Mucosa of stomach (tissue), 1 donor: Measurements from ENCODE around the gene METTL9.
"Not testable (repeated sequence)": the region's sequence is repeated elsewhere in the genome, so short reads cannot be mapped to it uniquely, and the experiment has no call there.

ENCODE experiments used
- H3K27me3 ChIP-seq: one replicate; pipeline ENCODE4 v1.7.0; 2013; ENCODE audit warnings: mild to moderate bottlenecking, low read length; ENCODE audit not compliant: control insufficient read depth, insufficient read depth
- H3K36me3 ChIP-seq: one replicate; pipeline ENCODE4 v1.7.0; 2013; ENCODE audit warnings: low read length; ENCODE audit not compliant: control insufficient read depth, insufficient read depth
- H3K4me1 ChIP-seq: one replicate; pipeline ENCODE4 v1.7.0; 2013; ENCODE audit warnings: mild to moderate bottlenecking, low read length; ENCODE audit not compliant: control insufficient read depth, insufficient read depth
- H3K4me3 ChIP-seq: one replicate; pipeline ENCODE4 v1.7.0; 2013; ENCODE audit warnings: low read length
- H3K9ac ChIP-seq: one replicate; pipeline ENCODE4 v1.7.0; 2013; ENCODE audit warnings: mild to moderate bottlenecking, low read length, moderate library complexity
- H3K9me3 ChIP-seq: one replicate; pipeline ENCODE4 v1.7.0; 2013; ENCODE audit warnings: mild to moderate bottlenecking, low read length, moderate library complexity; ENCODE audit not compliant: control insufficient read depth
- donor health status: Pancreatic carcinoma.

The METTL9 gene

GRCh38 chr16:21631951-21632575 is 32.7 kb downstream of the METTL9 start:
- H3K4me1 ChIP-seq: peaks cover 20% of the 10 kb centered on the region
- not testable (repeated sequence) for H3K4me3 ChIP-seq, H3K9ac ChIP-seq, H3K9me3 ChIP-seq, H3K36me3 ChIP-seq, H3K27me3 ChIP-seq

GRCh38 chr16:21634216-21634615 is 34.8 kb downstream of the METTL9 start:
- Histone ChIP-seq H3K4me3 (no peak overlapping the region), H3K9ac (no peak overlapping the region), H3K27me3 (no peaks in the 10 kb centered on the region), H3K36me3 (no peaks in the 10 kb centered on the region), H3K4me1 (peaks cover 25% of the 10 kb centered on the region), H3K9me3 (no peaks in the 10 kb centered on the region)

- not testable (repeated sequence) for H3K36me3 ChIP-seq, H3K4me3 ChIP-seq, H3K9ac ChIP-seq, H3K27me3 ChIP-seq, H3K9me3 ChIP-seq
- peaks cover 24% of the 10 kb centered on the region for H3K4me1 ChIP-seq
These were observed 36.3 kb downstream of the METTL9 start for GRCh38 chr16:21635694-21636093.

- H3K27me3 ChIP-seq: no peaks in the 10 kb centered on the region
- no peaks in the 10 kb centered on the region for H3K36me3 ChIP-seq
- no peak overlapping the region for H3K4me3 ChIP-seq
- H3K9me3 ChIP-seq: no peaks in the 10 kb centered on the region
- H3K4me1 ChIP-seq: peaks cover 15% of the 10 kb centered on the region
- H3K9ac ChIP-seq: no peak overlapping the region
These were observed 37.9 kb downstream of the METTL9 start for GRCh38 chr16:21637032-21637968.

- Histone ChIP-seq H3K4me3 (no peak overlapping the region), H3K4me1 (peaks cover 15% of the 10 kb centered on the region), H3K9me3 (no peaks in the 10 kb centered on the region), H3K27me3 (no peaks in the 10 kb centered on the region), H3K36me3 (no peaks in the 10 kb centered on the region), H3K9ac (no peak overlapping the region)
These were observed 39.2 kb downstream of the METTL9 start for GRCh38 chr16:21638573-21638975.

GRCh38 chr16:21639493-21639892 is 40.1 kb downstream of the METTL9 start:
- no peaks in the 10 kb centered on the region for H3K9me3 ChIP-seq
- peaks cover 7% of the 10 kb centered on the region for H3K4me1 ChIP-seq
- H3K4me3 ChIP-seq: no peak overlapping the region
- no peak overlapping the region for H3K9ac ChIP-seq
- no peaks in the 10 kb centered on the region for H3K27me3 ChIP-seq
- no peaks in the 10 kb centered on the region for H3K36me3 ChIP-seq

GRCh38 chr16:21641916-21642315 is 42.5 kb downstream of the METTL9 start:
- H3K4me1 ChIP-seq: peaks cover 17% of the 10 kb centered on the region
- no peak overlapping the region for H3K4me3 ChIP-seq
- no peaks in the 10 kb centered on the region for H3K9me3 ChIP-seq
- no peak overlapping the region for H3K9ac ChIP-seq
- H3K27me3 ChIP-seq: no peaks in the 10 kb centered on the region
- H3K36me3 ChIP-seq: no peaks in the 10 kb centered on the region

- Histone ChIP-seq H3K4me1 (peaks cover 17% of the 10 kb centered on the region), H3K9me3 (no peaks in the 10 kb centered on the region), H3K4me3 (no peak overlapping the region), H3K27me3 (no peaks in the 10 kb centered on the region), H3K36me3 (no peaks in the 10 kb centered on the region), H3K9ac (no peak overlapping the region)
These were observed 43.5 kb downstream of the METTL9 start for GRCh38 chr16:21642861-21643260.

- H3K9ac ChIP-seq: no peak overlapping the region
- no peaks in the 10 kb centered on the region for H3K27me3 ChIP-seq
- no peaks in the 10 kb centered on the region for H3K36me3 ChIP-seq
- H3K4me1 ChIP-seq: peaks cover 12% of the 10 kb centered on the region
- no peak overlapping the region for H3K4me3 ChIP-seq
- no peaks in the 10 kb centered on the region for H3K9me3 ChIP-seq
These were observed 44.4 kb downstream of the METTL9 start for GRCh38 chr16:21643785-21644184.

- H3K36me3 ChIP-seq: no peaks in the 10 kb centered on the region
- no peak overlapping the region for H3K4me3 ChIP-seq
- no peaks in the 10 kb centered on the region for H3K27me3 ChIP-seq
- peaks cover 12% of the 10 kb centered on the region for H3K4me1 ChIP-seq
- no peaks in the 10 kb centered on the region for H3K9me3 ChIP-seq
- no peak overlapping the region for H3K9ac ChIP-seq
These were observed 45.3 kb downstream of the METTL9 start for GRCh38 chr16:21644674-21645073.

- H3K4me3 ChIP-seq: no peak overlapping the region
- H3K36me3 ChIP-seq: no peaks in the 10 kb centered on the region
- peaks cover 12% of the 10 kb centered on the region for H3K4me1 ChIP-seq
These were observed 45.9 kb downstream of the METTL9 start for GRCh38 chr16:21645261-21645721.

GRCh38 chr16:21646091-21646490 is 46.7 kb downstream of the METTL9 start:
- Histone ChIP-seq H3K9me3 (no peaks in the 10 kb centered on the region), H3K36me3 (no peaks in the 10 kb centered on the region), H3K4me3 (no peak overlapping the region), H3K9ac (peak overlapping the region; percentile 10), H3K4me1 (peaks cover 12% of the 10 kb centered on the region), H3K27me3 (no peaks in the 10 kb centered on the region)

More at GRCh38 chr16:21645261-21645721, 45.9 kb downstream of the METTL9 start:
- Histone ChIP-seq H3K9ac (peak overlapping the region; percentile 10), H3K27me3 (no peaks in the 10 kb centered on the region), H3K9me3 (no peaks in the 10 kb centered on the region)
